GM19372 (cell line): ENCODE data around the gene PACRG.

Source experiments
- ATAC-seq: cut with Tn5 transposase; IDR thresholded peaks from one replicate; pipeline ENCODE4 v1.9.1; 2021; ENCODE audit warnings: mild to moderate bottlenecking, low read depth, moderate library complexity; ENCODE audit not compliant: unreplicated experiment

Gene PACRG

GRCh38 chr6:163226836-163227485, 499.2 kb downstream of the PACRG start:
- no peak for ATAC-seq

- no peak for ATAC-seq
Observed at GRCh38 chr6:163228041-163228440, 500.3 kb downstream of the PACRG start.

- ATAC-seq = no peak
Observed at GRCh38 chr6:163229050-163229449, 501.3 kb downstream of the PACRG start.

- no peak for ATAC-seq
Observed at GRCh38 chr6:163230901-163231300, 503.1 kb downstream of the PACRG start.

GRCh38 chr6:163231356-163232014, 503.7 kb downstream of the PACRG start:
- ATAC-seq = no peak

- ATAC-seq = no peak
Observed at GRCh38 chr6:163232015-163232523, 504.3 kb downstream of the PACRG start.

GRCh38 chr6:163232649-163233048, 504.9 kb downstream of the PACRG start:
- no peak for ATAC-seq

GRCh38 chr6:163237110-163237509, 509.3 kb downstream of the PACRG start:
- ATAC-seq = no peak

- ATAC-seq = no peak
Observed at GRCh38 chr6:163239572-163240340, 512.0 kb downstream of the PACRG start.

GRCh38 chr6:163240556-163240955, 512.8 kb downstream of the PACRG start:
- no peak for ATAC-seq

GRCh38 chr6:163241683-163242082, 513.9 kb downstream of the PACRG start:
- no peak for ATAC-seq

- no peak for ATAC-seq
Observed at GRCh38 chr6:163243083-163243482, 515.3 kb downstream of the PACRG start.

GRCh38 chr6:163243692-163244589, 516.2 kb downstream of the PACRG start:
- ATAC-seq = no peak

- ATAC-seq = no peak
Observed at GRCh38 chr6:163248051-163248450, 520.3 kb downstream of the PACRG start.

GRCh38 chr6:163249651-163250101, 521.9 kb downstream of the PACRG start:
- no peak for ATAC-seq

- ATAC-seq = no peak
Observed at GRCh38 chr6:163250116-163250515, 522.3 kb downstream of the PACRG start.

GRCh38 chr6:163252061-163252591, 524.4 kb downstream of the PACRG start:
- ATAC-seq = no peak

GRCh38 chr6:163253556-163254213, 525.9 kb downstream of the PACRG start:
- no peak for ATAC-seq

GRCh38 chr6:163254341-163254835, 526.6 kb downstream of the PACRG start:
- ATAC-seq = no peak
